HepG2 (cell line): ENCODE data around the gene SKIC2. TPM values are rescaled to one million over a fixed set of nuclear protein-coding genes. Genes with fewer than 3 reads are reported as not detected.
A peak's percentile ranks its signal among the peaks of the same experiment; 100 is the strongest.

Experiments
- DMTF1 ChIP-seq: sonication (generic); formaldehyde crosslinking; IDR thresholded peaks from 2 replicates; pipeline ENCODE4 v1.4.0; 2020; ENCODE audit warnings: mild to moderate bottlenecking, missing genetic modification reagents
- ELF4 ChIP-seq: sonication (generic); formaldehyde crosslinking; IDR thresholded peaks from 2 replicates; pipeline ENCODE4 v1.5.0; 2020; ENCODE audit warnings: missing genetic modification reagents, mild to moderate bottlenecking, moderate library complexity, borderline replicate concordance
- ESRRA ChIP-seq: sonication (generic); formaldehyde crosslinking; IDR thresholded peaks from 2 replicates; pipeline ENCODE4 v1.5.1; 2020; ENCODE audit warnings: mild to moderate bottlenecking, low read depth, missing genetic modification reagents
- KMT2A ChIP-seq: sonication (generic); formaldehyde crosslinking; IDR thresholded peaks from 2 replicates; pipeline ENCODE4 v1.4.0; 2020; ENCODE audit warnings: missing genetic modification reagents
- MLLT10 ChIP-seq: sonication (generic); formaldehyde crosslinking; IDR thresholded peaks from 2 replicates; pipeline ENCODE4 v1.4.0; 2020; ENCODE audit warnings: missing genetic modification reagents
- NR0B2 ChIP-seq: sonication (generic); formaldehyde crosslinking; IDR thresholded peaks from 2 replicates; pipeline ENCODE4 v1.4.0; 2020; ENCODE audit warnings: mild to moderate bottlenecking, missing genetic modification reagents
- PAF1 ChIP-seq: IDR thresholded peaks from 2 replicates; pipeline ENCODE4 v1.6.1; 2016; ENCODE audit warnings: missing genetic modification reagents, missing compliant biosample characterization
- RFX3 ChIP-seq: IDR thresholded peaks from 2 replicates; pipeline ENCODE4 v1.6.1; 2016; ENCODE audit warnings: missing biosample characterization, missing genetic modification reagents
- RORA ChIP-seq: sonication (generic); formaldehyde crosslinking; IDR thresholded peaks from 2 replicates; pipeline ENCODE4 v1.5.0; 2020; ENCODE audit warnings: mild to moderate bottlenecking, missing genetic modification reagents, moderate library complexity
- ZFP62 ChIP-seq: sonication (generic); formaldehyde crosslinking; IDR thresholded peaks from 2 replicates; pipeline ENCODE4 v1.4.0; 2020; ENCODE audit warnings: missing genetic modification reagents
- ZFP90 ChIP-seq: sonication (generic); formaldehyde crosslinking; IDR thresholded peaks from 2 replicates; pipeline ENCODE4 v1.8.0; 2022; ENCODE audit warnings: missing genetic modification reagents, mild to moderate bottlenecking, inconsistent platforms, borderline replicate concordance
- ZNF101 ChIP-seq: sonication (generic); formaldehyde crosslinking; IDR thresholded peaks from 2 replicates; pipeline ENCODE4 v1.4.0; 2020; ENCODE audit warnings: mild to moderate bottlenecking, low read depth, missing genetic modification reagents, borderline replicate concordance
- ZNF616 ChIP-seq: sonication (generic); formaldehyde crosslinking; IDR thresholded peaks from 2 replicates; pipeline ENCODE4 v1.5.0; 2020; ENCODE audit warnings: low read depth, mild to moderate bottlenecking, missing genetic modification reagents
- polyA plus RNA-seq, 8 experiments: library from polyadenylated mRNA; depleted of rRNA in 3 of 8; stranded (reverse) in 7 of 8; unstranded in 1 of 8; fragments of >200 nt; fragmentation: Illumina TruSeq in 4 of 8; extraction: Trizol in 4 of 8; gene quantifications; 2 replicates each; pipeline versions ENCODE4 v1.2.1 to v1.2.3, GENCODE V29; 2011 to 2016; ENCODE audit warnings: low read depth in 4 of 8, missing spikeins in 1 of 8, mixed read lengths in 1 of 8; ENCODE audit not compliant: insufficient read depth in 1 of 8
- total RNA-seq, 5 experiments: library from RNA; depleted of rRNA; stranded (reverse); fragments of >200 nt; fragmentation: Illumina TruSeq; extraction: Trizol; gene quantifications; 2 replicates each; pipeline ENCODE4 v1.2.3, GENCODE V29; 2016; ENCODE audit warnings: low read depth in 1 of 5
- TF ChIP-seq, protein P1 (sequence below): sonication (generic); formaldehyde crosslinking; IDR thresholded peaks from 2 replicates; pipeline ENCODE4 v1.5.1; 2020; ENCODE audit warnings: mild to moderate bottlenecking, missing genetic modification reagents, borderline replicate concordance
- TF ChIP-seq, protein P2 (sequence below): sonication (generic); formaldehyde crosslinking; IDR thresholded peaks from 2 replicates; pipeline ENCODE4 v1.4.0; 2020; ENCODE audit warnings: mild to moderate bottlenecking, missing genetic modification reagents, borderline replicate concordance
- TF ChIP-seq, protein P3 (sequence below): sonication (generic); formaldehyde crosslinking; IDR thresholded peaks from 2 replicates; pipeline ENCODE4 v1.8.0; 2022; ENCODE audit warnings: mild to moderate bottlenecking, missing genetic modification reagents, moderate library complexity
- TF ChIP-seq, protein P4 (sequence below): sonication (generic); formaldehyde crosslinking; IDR thresholded peaks from 2 replicates; pipeline ENCODE4 v1.8.0; 2022; ENCODE audit warnings: low read depth, missing genetic modification reagents
- TF ChIP-seq, protein P5 (sequence below): IDR thresholded peaks from 2 replicates; pipeline ENCODE4 v1.6.1; 2016; ENCODE audit warnings: missing compliant biosample characterization, missing genetic modification reagents, borderline replicate concordance

Gene SKIC2
- total and polyA plus RNA-seq, 2 of the 13 experiments (the other 11 are each of a cell fraction or from before 2014, with no cell fraction given), result 67.1 to 68.4 TPM

DNA sequence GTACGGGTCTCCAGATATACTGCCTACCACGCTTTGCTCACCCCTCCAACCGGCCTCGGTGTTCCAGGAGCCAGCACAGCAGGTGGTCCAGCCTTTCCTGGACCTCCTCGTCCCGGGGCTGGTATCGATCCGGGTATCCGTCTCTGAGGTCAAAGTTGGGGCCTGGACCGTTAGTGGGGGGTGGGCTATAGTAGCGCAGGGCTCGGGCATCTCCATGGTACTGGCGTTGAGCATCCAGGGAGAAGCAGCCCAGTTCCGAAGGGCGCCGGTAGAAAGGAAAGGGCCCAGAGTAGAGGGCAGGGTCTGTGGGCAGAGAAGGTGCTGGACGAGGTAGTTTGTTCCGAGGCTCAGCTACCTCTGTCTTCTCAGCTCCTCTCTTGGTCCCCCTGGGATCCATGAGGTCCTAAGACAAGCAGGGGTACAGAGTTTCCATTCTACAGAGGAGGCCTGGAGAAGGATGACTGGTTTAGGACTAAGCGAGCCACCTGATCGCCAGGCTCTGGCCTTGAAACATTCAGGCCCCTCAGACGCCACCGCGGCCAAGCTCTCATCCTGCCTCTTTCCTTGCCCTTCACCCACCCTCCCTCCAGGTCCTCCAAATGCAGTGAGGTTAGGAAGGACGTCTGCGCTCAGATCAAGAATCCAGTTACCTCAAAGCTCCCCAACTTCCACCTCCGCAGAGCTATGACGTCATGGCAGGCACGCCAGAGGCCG is 12.5 kb downstream of the SKIC2 start (continued):
- TF ChIP-seq, protein P1, sequence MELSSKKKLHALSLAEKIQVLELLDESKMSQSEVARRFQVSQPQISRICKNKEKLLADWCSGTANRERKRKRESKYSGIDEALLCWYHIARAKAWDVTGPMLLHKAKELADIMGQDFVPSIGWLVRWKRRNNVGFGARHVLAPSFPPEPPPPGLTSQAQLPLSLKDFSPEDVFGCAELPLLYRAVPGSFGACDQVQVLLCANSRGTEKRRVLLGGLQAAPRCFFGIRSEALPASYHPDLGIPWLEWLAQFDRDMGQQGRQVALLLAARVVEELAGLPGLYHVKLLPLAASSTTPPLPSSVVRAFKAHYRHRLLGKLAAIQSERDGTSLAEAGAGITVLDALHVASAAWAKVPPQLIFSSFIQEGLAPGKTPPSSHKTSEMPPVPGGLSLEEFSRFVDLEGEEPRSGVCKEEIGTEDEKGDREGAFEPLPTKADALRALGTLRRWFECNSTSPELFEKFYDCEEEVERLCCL (CRISPR knock-in tag), result no peak
- TF ChIP-seq KMT2A (no peak), ELF4 (CRISPR knock-in tag) (no peak), ZFP90 (CRISPR knock-in tag) (peak; percentile 39; the same call in 1 of the 2 replicates), DMTF1 (0 out of 2 replicates have a peak, but pooled peaks have one; percentile 9), RORA (CRISPR knock-in tag) (no peak), ZNF616 (no peak), RFX3 (CRISPR knock-in tag) (no peak), ESRRA (CRISPR knock-in tag) (no peak), ZNF101 (CRISPR knock-in tag) (no peak), PAF1 (peak; percentile 70), ZFP62 (CRISPR knock-in tag) (no peak), NR0B2 (CRISPR knock-in tag) (no peak), MLLT10 (CRISPR knock-in tag) (no peak)
- TF ChIP-seq, protein P2, sequence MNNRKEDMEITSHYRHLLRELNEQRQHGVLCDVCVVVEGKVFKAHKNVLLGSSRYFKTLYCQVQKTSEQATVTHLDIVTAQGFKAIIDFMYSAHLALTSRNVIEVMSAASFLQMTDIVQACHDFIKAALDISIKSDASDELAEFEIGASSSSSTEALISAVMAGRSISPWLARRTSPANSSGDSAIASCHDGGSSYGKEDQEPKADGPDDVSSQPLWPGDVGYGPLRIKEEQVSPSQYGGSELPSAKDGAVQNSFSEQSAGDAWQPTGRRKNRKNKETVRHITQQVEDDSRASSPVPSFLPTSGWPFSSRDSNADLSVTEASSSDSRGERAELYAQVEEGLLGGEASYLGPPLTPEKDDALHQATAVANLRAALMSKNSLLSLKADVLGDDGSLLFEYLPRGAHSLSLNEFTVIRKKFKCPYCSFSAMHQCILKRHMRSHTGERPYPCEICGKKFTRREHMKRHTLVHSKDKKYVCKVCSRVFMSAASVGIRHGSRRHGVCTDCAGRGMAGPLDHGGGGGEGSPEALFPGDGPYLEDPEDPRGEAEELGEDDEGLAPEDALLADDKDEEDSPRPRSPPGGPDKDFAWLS (CRISPR knock-in tag), result no peak
- TF ChIP-seq, protein P3, sequence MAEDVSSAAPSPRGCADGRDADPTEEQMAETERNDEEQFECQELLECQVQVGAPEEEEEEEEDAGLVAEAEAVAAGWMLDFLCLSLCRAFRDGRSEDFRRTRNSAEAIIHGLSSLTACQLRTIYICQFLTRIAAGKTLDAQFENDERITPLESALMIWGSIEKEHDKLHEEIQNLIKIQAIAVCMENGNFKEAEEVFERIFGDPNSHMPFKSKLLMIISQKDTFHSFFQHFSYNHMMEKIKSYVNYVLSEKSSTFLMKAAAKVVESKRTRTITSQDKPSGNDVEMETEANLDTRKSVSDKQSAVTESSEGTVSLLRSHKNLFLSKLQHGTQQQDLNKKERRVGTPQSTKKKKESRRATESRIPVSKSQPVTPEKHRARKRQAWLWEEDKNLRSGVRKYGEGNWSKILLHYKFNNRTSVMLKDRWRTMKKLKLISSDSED (CRISPR knock-in tag), result no peak
- TF ChIP-seq, protein P4, sequence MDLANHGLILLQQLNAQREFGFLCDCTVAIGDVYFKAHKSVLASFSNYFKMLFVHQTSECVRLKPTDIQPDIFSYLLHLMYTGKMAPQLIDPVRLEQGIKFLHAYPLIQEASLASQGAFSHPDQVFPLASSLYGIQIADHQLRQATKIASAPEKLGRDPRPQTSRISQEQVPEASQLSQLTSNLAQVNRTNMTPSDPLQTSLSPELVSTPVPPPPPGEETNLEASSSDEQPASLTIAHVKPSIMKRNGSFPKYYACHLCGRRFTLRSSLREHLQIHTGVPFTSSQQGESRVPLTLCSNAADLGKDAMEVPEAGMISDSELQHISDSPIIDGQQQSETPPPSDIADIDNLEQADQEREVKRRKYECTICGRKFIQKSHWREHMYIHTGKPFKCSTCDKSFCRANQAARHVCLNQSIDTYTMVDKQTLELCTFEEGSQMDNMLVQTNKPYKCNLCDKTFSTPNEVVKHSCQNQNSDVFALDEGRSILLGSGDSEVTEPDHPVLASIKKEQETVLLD (CRISPR knock-in tag), result no peak
- TF ChIP-seq, protein P5, sequence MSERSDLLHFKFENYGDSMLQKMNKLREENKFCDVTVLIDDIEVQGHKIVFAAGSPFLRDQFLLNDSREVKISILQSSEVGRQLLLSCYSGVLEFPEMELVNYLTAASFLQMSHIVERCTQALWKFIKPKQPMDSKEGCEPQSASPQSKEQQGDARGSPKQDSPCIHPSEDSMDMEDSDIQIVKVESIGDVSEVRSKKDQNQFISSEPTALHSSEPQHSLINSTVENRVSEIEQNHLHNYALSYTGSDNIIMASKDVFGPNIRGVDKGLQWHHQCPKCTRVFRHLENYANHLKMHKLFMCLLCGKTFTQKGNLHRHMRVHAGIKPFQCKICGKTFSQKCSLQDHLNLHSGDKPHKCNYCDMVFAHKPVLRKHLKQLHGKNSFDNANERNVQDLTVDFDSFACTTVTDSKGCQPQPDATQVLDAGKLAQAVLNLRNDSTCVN (CRISPR knock-in tag), result no peak
